Karpas-422 (cell line): Measurements from ENCODE around the gene SLC7A5. TPM values are rescaled to one million over a fixed set of nuclear protein-coding genes. Genes with fewer than 3 reads are reported as not detected.
"Not testable (repeated sequence)": the region's sequence is repeated elsewhere in the genome, so short reads cannot be mapped to it uniquely, and the experiment has no call there.

Experiments used
- DNase-seq: peaks from one replicate; pipeline ENCODE4 v3.0.0-alpha.2; 2015
- H2AFZ ChIP-seq: fragments of 200-600 bp; sonication (generic); 2 replicates; pipeline ENCODE4 v1.6.1; 2014; ENCODE audit warnings: antibody characterized with exemption, low read length, mixed read lengths
- H3K27ac ChIP-seq: fragments of 200-600 bp; sonication (generic); 2 replicates; pipeline ENCODE4 v1.5.1; 2014; ENCODE audit warnings: mild to moderate bottlenecking, low read length, moderate library complexity
- H3K27me3 ChIP-seq: fragments of 200-600 bp; sonication (generic); 2 replicates; pipeline ENCODE4 v1.6.1; 2014; ENCODE audit warnings: low read length, mixed read lengths
- H3K36me3 ChIP-seq: fragments of 200-600 bp; sonication (generic); 2 replicates; pipeline ENCODE4 v1.6.1; 2014; ENCODE audit warnings: low read length, mixed read lengths; ENCODE audit not compliant: insufficient read depth
- H3K4me1 ChIP-seq: fragments of 200-600 bp; sonication (generic); 2 replicates; pipeline ENCODE4 v1.6.1; 2014; ENCODE audit warnings: mild to moderate bottlenecking, low read length, mixed read lengths
- H3K4me2 ChIP-seq: fragments of 200-600 bp; sonication (generic); 2 replicates; pipeline ENCODE4 v1.6.1; 2014; ENCODE audit warnings: low read length, low read depth, mild to moderate bottlenecking; ENCODE audit not compliant: poor library complexity, severe bottlenecking
- H3K4me3 ChIP-seq: fragments of 200-600 bp; sonication (generic); 2 replicates; pipeline ENCODE4 v1.5.1; 2014; ENCODE audit warnings: mild to moderate bottlenecking, antibody characterized with exemption, low read length, mixed read lengths
- H3K79me2 ChIP-seq: fragments of 200-600 bp; sonication (generic); 2 replicates; pipeline ENCODE4 v1.6.1; 2014; ENCODE audit warnings: mild to moderate bottlenecking, low read length, mixed read lengths
- H3K9ac ChIP-seq: fragments of 200-600 bp; sonication (generic); 2 replicates; pipeline ENCODE4 v1.6.0; 2014; ENCODE audit warnings: low read length
- H3K9me2 ChIP-seq: fragments of 200-600 bp; sonication (generic), shearing (Covaris generic); replicated peaks from 2 replicates; pipeline ENCODE4 v1.6.0; 2014; ENCODE audit warnings: mild to moderate bottlenecking, low read length, moderate library complexity; ENCODE audit not compliant: insufficient read depth
- H3K9me3 ChIP-seq: fragments of 300-700, 200-600 bp; sonication (generic); 2 replicates; pipeline ENCODE4 v1.6.1; 2014; ENCODE audit warnings: low read length, mixed read lengths
- H4K20me1 ChIP-seq: fragments of 200-600 bp; sonication (generic); 2 replicates; pipeline ENCODE4 v1.6.1; 2014; ENCODE audit warnings: mild to moderate bottlenecking, antibody characterized with exemption, low read length, low read depth; ENCODE audit not compliant: insufficient read depth
- total RNA-seq: library from RNA; depleted of rRNA; stranded (reverse); fragments of >200 nt; shearing (Covaris generic); gene quantifications from 2 replicates; pipeline ENCODE4 v1.2.3, GENCODE V29; 2014; ENCODE audit warnings: low replicate concordance

SLC7A5 gene
- total RNA-seq, 1 experiment from 2014 or later, result 163 TPM

DNA sequence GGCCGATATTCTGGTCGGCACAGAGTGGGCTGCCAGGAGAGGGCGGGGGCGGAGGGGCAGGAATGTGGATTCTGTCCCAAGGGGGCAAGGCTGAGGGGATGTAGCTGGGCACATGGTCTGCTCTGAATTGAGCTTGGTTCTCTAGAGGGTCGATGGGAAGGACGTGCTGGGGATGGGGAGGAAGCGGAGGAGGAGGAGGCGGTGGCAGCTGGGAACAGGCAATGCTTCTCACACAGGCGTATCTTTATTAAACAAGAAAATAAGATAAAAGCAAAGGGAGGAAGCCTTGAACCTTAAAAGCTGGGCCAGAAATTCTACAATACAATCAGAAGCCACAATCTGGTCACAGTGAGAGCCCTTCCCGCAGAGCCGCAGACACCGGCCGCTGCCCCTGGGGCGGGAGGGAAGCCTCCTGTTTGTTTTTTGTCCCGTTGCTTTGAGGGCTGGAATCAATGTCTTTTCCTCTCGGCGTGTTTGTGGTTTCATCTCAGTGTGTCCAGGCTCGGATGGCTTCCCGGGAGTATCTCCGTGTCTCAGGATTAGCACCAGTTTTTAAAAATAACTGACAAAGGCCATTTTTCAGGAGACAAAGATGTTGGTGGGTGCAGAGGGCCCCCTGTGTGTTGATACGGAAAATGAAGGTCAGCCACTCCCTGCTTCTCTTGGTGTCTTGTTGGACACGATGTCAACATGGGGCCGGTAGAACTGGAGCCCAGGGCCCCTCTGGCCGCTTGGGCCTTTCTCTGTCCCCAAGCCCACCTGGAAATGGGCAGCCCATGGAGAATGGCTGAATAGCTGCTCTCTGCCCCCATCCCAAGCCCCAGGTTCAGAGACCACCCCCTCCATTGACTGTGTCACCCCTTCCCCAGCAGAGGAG, 12.3 kb upstream of the SLC7A5 start:
- Histone ChIP-seq H3K4me1 (no peaks in the 10 kb centered on the region), H3K9me2 (no peaks in the 10 kb centered on the region), H3K27ac (no peak overlapping the region), H2AFZ (no peak overlapping the region), H3K79me2 (no peaks in the 10 kb centered on the region), H3K36me3 (no peaks in the 10 kb centered on the region), H3K27me3 (no peaks in the 10 kb centered on the region), H4K20me1 (no peaks in the 10 kb centered on the region), H3K9ac (no peak overlapping the region), H3K4me2 (no peak overlapping the region), H3K4me3 (no peak overlapping the region), H3K9me3 (no peaks in the 10 kb centered on the region)
- DNase-seq, result no peak

DNA sequence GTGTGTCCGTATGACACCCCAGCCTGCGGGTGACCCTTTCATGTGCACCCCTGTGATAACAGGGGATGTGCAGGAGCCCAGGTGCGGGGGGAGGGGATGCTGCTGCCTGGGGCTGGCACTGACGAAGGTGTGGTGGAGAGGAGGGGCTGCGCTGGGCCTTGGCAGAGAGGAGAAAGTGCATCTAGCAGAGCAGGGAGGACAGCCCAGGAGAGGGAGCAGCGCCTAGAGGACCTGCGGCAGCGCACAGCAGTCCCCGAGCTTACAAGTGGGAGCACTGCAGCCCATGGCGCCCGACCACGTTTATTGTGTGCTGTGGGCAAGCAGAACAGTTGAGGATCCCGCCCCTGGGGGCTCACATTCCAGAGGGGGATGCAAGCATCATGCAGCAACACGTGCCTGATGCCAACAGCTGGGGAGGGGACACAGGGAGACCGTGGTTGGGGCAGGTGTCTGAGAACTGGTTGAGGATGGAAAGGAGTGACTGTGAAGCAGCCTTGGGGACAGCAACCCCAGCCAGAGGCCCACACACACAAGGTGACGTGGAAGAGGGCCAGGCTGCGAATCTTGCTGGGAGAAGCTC, 10.9 kb upstream of the SLC7A5 start:
- Histone ChIP-seq H3K27ac (no peak overlapping the region), H3K9me3 (no peaks in the 10 kb centered on the region), H3K4me2 (no peak overlapping the region), H3K79me2 (no peaks in the 10 kb centered on the region), H3K4me1 (no peaks in the 10 kb centered on the region; the same call in 1 of the 2 replicates), H2AFZ (no peak overlapping the region), H3K27me3 (no peaks in the 10 kb centered on the region), H4K20me1 (no peaks in the 10 kb centered on the region), H3K36me3 (no peaks in the 10 kb centered on the region), H3K4me3 (no peak overlapping the region), H3K9ac (no peak overlapping the region), H3K9me2 (no peaks in the 10 kb centered on the region)
- DNase-seq, result no peak

GRCh38 chr16:87879411-87880013, 10.2 kb upstream of the SLC7A5 start:
- H3K27ac ChIP-seq, H3K4me2 ChIP-seq, H3K9me2 ChIP-seq, H3K79me2 ChIP-seq, H3K9me3 ChIP-seq, DNase-seq, H3K4me1 ChIP-seq, H2AFZ ChIP-seq, H4K20me1 ChIP-seq, H3K4me3 ChIP-seq, H3K36me3 ChIP-seq, H3K9ac ChIP-seq, H3K27me3 ChIP-seq: not testable (repeated sequence)

GRCh38 chr16:87878704-87879103, 9.4 kb upstream of the SLC7A5 start:
- Histone ChIP-seq H3K4me1 (peaks cover 8% of the 10 kb centered on the region), H3K27me3 (no peaks in the 10 kb centered on the region), H3K9me3 (no peaks in the 10 kb centered on the region), H3K9ac (no peak overlapping the region), H3K27ac (no peak overlapping the region), H2AFZ (no peak overlapping the region), H3K9me2 (no peaks in the 10 kb centered on the region), H3K4me3 (no peak overlapping the region), H3K79me2 (no peaks in the 10 kb centered on the region), H3K4me2 (no peak overlapping the region), H4K20me1 (no peaks in the 10 kb centered on the region), H3K36me3 (no peaks in the 10 kb centered on the region)
- no peak for DNase-seq

GRCh38 chr16:87877942-87878507, 8.7 kb upstream of the SLC7A5 start:
- no peaks in the 10 kb centered on the region for H3K9me2 ChIP-seq
- no peaks in the 10 kb centered on the region for H3K36me3 ChIP-seq
- peaks cover 8% of the 10 kb centered on the region for H3K4me1 ChIP-seq
- H3K9ac ChIP-seq, result no peak overlapping the region
- no peak overlapping the region for H3K4me3 ChIP-seq
- no peaks in the 10 kb centered on the region for H4K20me1 ChIP-seq
- no peak overlapping the region for H3K4me2 ChIP-seq
- peak; percentile 82 for DNase-seq
- H3K27ac ChIP-seq, result no peak overlapping the region
- H3K27me3 ChIP-seq, result no peaks in the 10 kb centered on the region
- H3K79me2 ChIP-seq, result no peaks in the 10 kb centered on the region
- no peak overlapping the region for H2AFZ ChIP-seq
- H3K9me3 ChIP-seq, result no peaks in the 10 kb centered on the region

DNA sequence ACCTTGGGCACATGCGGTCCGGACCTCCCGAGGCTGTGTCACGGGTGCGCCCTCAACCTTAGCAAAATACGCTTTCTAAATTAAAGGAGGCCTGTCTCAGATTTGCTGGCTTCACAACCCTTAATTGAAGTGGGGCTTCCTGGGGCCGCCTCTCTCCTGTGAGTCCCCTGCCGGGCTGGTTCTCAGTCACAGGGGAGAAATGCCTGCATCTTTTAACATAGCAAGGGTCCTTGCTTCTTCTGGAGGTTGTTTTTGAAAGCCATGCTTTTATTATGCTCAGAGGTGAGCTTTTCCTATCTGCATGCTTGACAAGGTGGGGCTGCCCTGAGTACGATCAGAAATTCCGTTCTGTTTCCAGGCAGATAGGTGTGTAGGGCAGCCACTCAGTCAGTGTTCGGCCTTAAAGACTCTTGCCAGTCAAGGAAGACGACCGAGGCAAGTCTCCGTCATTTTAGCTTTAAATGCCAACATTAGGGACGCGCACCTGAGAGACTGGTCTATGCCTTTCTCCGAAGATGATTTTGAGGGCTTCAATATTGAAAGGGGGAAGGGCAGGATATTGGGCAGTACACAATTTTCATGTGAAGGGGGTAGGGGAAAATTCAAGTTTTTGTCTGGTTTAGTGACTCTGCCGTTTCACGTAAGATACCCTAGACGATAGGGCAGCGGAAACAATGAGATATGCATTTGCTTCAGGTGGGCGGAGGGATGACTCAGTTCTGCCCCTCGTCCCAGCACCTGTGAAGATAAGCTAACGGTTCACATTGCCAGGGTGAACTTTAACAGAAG, 5.5 kb upstream of the SLC7A5 start:
- no peak overlapping the region for H2AFZ ChIP-seq

DNA sequence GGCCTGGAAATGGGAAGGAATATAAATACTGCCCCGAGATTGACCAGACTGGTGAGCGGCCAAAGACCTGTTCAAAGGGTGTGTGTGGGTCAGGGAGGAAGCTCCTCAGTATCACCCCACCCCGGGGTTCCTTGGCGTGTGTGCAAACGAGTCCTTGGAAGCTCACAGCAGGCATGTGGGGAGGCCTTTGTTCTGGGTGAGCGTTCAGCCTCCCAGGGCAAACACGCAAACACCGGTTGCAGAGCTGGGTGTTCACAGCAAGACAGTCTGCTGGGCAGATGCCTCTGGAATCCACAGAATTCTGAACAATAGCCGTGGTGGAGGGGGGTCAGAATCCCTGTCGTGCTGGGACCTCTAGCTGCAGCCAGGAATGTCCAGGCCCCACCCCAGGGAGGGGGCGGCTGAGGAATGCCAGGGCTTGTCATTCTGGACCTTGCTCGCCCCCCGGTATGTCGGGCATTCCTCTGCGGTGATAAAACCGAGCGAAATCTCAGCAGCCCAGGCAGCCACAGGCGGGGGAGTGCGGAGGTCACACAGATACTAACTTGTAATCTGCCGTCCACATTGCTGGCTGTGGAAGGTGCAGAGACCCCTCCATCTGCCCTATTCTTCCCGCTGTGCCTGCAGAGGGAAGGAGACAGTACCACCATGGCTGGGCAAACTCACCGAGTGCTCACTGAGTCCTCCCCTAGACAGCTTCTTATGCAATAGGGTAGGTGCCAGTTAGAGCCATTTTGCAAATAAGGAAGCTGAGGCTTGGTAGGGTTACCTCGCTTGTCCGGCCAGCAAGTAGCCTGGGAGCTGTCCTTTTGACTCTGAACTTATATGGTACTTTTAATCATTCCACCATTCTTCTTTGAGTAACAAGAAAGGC, 1.3 kb upstream of the SLC7A5 start:
- peaks cover 33% of the 10 kb centered on the region for H4K20me1 ChIP-seq
- peak overlapping the region; percentile 61; the same call in 1 of the 2 replicates for H2AFZ ChIP-seq
- peaks cover 34% of the 10 kb centered on the region for H3K4me1 ChIP-seq
- H3K9me2 ChIP-seq, H3K27me3 ChIP-seq, H3K4me3 ChIP-seq, H3K9me3 ChIP-seq: not testable (repeated sequence)
- H3K36me3 ChIP-seq, result peaks cover 25% of the 10 kb centered on the region
- peak; percentile 52 for DNase-seq
- H3K9ac ChIP-seq, result peak overlapping the region; percentile 66
- H3K4me2 ChIP-seq, result peak overlapping the region; percentile 46
- H3K27ac ChIP-seq, result peak overlapping the region; percentile 85
- peaks cover 36% of the 10 kb centered on the region for H3K79me2 ChIP-seq

More for the DNA sequence above, 5.5 kb upstream of the SLC7A5 start:
- no peaks in the 10 kb centered on the region for H3K9me2 ChIP-seq
- H3K9me3 ChIP-seq, result no peaks in the 10 kb centered on the region
- no peak overlapping the region for H3K4me2 ChIP-seq
- H3K9ac ChIP-seq, result no peak overlapping the region
- H3K36me3 ChIP-seq, result no peaks in the 10 kb centered on the region
- peaks cover 18% of the 10 kb centered on the region for H3K4me1 ChIP-seq
- H3K27ac ChIP-seq, result no peak overlapping the region
- H3K27me3 ChIP-seq, result no peaks in the 10 kb centered on the region
- H4K20me1 ChIP-seq, result no peaks in the 10 kb centered on the region
- no peak overlapping the region for H3K4me3 ChIP-seq
- no peaks in the 10 kb centered on the region for H3K79me2 ChIP-seq
- DNase-seq, result no peak
